Measurements from ENCODE around the gene PAX9.

PAX9 gene

DNA sequence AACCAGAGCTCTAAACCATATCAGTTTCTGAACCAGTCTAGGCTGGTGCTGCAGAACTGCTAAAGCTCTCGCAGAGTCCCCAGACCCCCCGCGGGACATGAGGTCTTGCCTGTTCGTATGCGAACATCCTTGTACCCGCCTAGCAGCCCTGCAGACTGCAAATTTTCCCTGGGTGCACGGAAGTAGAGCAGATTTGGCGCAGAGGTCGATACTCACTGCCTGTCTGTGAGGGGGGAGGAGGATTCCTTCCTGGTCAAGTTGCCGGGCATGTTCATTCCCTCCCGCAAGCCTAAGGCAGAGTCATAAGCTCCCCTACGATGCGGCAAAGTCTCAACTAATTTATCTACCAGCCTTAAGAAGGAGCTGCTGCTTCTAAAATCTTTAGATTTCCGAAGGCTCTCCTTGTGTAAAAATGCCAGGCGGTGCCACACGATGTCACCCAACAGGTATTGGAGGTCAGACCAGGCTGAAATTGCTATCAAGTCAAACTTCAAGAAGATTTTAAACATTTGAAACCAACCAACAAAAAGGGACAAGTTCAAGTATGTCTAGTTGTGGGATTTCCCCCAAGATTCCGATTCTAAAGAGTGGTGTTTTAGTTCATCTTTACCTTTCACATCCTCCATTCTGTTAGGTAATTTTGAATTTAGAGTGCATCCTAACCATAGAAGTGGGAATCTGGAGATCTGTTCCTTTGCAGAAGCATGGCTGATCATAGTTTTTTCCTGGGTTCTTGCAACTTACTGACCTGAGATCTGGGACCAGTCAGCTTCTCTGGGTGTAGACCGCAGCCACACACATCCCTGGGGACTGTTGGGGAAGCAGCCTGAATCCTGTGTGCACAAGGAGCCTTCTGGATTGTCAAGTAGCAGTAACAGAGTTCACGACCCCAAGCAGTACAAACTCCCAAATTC lies 1.6 kb upstream of the PAX9 start:
- H3K4me3 ChIP-seq (ENCODE audit: low read length) = no peak overlapping the region

GRCh38 chr14:36660736-36661505 lies 739 bp upstream of the PAX9 start:
- H3K4me3 ChIP-seq (ENCODE audit: low read length) = peak overlapping the region; percentile 22; the same call in 1 of the 2 replicates

More for the DNA sequence above, 1.6 kb upstream of the PAX9 start:
- no peak for TF ChIP-seq ZNF274 (IDR thresholded peaks at IDR 0.05; ENCODE audit: low read depth, low read length)

DNA sequence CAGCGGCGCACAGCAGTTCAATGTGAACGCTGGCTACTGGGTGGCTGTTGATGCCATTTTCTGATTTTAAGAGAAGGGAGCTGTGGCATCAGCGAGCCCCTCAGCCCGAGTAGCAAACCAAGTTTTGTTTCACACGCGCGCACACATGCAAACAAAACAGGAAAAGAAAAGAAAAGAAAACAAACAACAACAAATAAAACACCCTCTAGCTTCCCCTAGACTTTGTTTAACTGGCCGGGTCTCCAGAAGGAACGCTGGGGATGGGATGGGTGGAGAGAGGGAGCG lies 540 bp downstream of the PAX9 start:
- peak overlapping the region; percentile 22 for H3K4me3 ChIP-seq (ENCODE audit: low read length)
- no peak for TF ChIP-seq ZNF274 (IDR thresholded peaks at IDR 0.05; ENCODE audit: low read depth, low read length)

More at GRCh38 chr14:36660736-36661505, 739 bp upstream of the PAX9 start:
- TF ChIP-seq ZNF274 (IDR thresholded peaks at IDR 0.05; ENCODE audit: low read depth, low read length) = no peak

DNA sequence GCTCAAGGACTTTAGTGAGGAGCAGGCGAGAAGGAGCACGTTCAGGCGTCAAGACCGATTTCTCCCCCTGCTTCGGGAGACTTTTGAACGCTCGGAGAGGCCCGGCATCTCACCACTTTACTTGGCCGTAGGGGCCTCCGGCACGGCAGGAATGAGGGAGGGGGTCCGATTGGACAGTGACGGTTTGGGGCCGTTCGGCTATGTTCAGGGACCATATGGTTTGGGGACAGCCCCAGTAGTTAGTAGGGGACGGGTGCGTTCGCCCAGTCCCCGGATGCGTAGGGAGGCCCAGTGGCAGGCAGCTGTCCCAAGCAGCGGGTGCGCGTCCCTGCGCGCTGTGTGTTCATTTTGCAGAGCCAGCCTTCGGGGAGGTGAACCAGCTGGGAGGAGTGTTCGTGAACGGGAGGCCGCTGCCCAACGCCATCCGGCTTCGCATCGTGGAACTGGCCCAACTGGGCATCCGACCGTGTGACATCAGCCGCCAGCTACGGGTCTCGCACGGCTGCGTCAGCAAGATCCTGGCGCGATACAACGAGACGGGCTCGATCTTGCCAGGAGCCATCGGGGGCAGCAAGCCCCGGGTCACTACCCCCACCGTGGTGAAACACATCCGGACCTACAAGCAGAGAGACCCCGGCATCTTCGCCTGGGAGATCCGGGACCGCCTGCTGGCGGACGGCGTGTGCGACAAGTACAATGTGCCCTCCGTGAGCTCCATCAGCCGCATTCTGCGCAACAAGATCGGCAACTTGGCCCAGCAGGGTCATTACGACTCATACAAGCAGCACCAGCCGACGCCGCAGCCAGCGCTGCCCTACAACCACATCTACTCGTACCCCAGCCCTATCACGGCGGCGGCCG lies 1.1 kb downstream of the PAX9 start:
- peak overlapping the region; percentile 22 for H3K4me3 ChIP-seq (ENCODE audit: low read length)
- no peak for TF ChIP-seq ZNF274 (IDR thresholded peaks at IDR 0.05; ENCODE audit: low read depth, low read length)

GRCh38 chr14:36663404-36664321 lies 2.0 kb downstream of the PAX9 start:
- TF ChIP-seq ZNF274 (IDR thresholded peaks at IDR 0.05; ENCODE audit: low read depth, low read length) = no peak
- no peak overlapping the region for H3K4me3 ChIP-seq (ENCODE audit: low read length)

GRCh38 chr14:36664322-36665193 lies 2.9 kb downstream of the PAX9 start:
- no peak for TF ChIP-seq ZNF274 (IDR thresholded peaks at IDR 0.05; ENCODE audit: low read depth, low read length)

GRCh38 chr14:36665887-36666415 lies 4.3 kb downstream of the PAX9 start:
- no peak overlapping the region for H3K4me3 ChIP-seq (ENCODE audit: low read length)
- TF ChIP-seq ZNF274 (IDR thresholded peaks at IDR 0.05; ENCODE audit: low read depth, low read length) = no peak

More at GRCh38 chr14:36664322-36665193, 2.9 kb downstream of the PAX9 start:
- H3K4me3 ChIP-seq (ENCODE audit: low read length) = no peak overlapping the region

GRCh38 chr14:36666416-36667206 lies 5.0 kb downstream of the PAX9 start:
- H3K4me3 ChIP-seq (ENCODE audit: low read length) = no peak overlapping the region
- no peak for TF ChIP-seq ZNF274 (IDR thresholded peaks at IDR 0.05; ENCODE audit: low read depth, low read length)

DNA sequence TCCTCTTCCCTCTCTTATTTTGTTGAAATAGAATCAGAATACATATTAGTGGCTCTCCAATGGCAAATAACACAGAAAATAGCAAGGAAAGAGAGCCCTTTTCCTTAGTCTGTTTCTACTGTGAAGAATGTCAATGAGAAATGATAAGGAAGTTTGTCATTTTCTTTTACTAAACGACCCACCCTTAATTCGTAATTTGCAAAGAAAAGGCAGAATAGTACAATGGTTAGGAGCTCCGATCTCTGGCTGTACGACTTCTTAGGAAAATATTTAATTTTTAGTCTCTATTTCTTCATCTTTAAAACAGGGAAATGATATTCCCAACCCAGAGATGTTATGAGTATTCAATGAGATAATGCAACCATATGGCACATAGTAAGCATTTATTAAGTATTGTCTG lies 6.0 kb downstream of the PAX9 start:
- no peak for TF ChIP-seq ZNF274 (IDR thresholded peaks at IDR 0.05; ENCODE audit: low read depth, low read length)
- no peak overlapping the region for H3K4me3 ChIP-seq (ENCODE audit: low read length)

- TF ChIP-seq ZNF274 (IDR thresholded peaks at IDR 0.05; ENCODE audit: low read depth, low read length) = no peak
- H3K4me3 ChIP-seq (ENCODE audit: low read length) = no peak overlapping the region
Measured at GRCh38 chr14:36671149-36671548, 9.5 kb downstream of the PAX9 start.

DNA sequence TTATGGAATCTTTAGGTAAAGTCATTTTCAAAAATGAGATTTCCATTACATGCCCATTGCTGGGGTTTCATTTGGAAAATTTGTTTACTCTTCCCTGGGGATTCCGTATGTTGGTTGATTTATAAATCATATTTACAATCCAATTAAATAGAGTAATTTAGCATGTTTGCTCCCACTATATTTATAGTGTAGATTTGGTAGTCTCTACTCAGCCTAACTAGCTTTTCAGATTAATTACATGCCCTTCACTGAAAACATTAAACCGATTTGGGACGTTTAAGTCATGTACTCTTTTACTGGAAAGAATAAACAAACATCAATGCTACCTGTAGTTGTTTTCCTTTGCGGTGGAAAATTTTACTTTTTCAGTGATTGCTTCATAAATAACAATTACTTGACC lies 10.4 kb downstream of the PAX9 start:
- H3K4me3 ChIP-seq (ENCODE audit: low read length) = no peak overlapping the region
- TF ChIP-seq ZNF274 (IDR thresholded peaks at IDR 0.05; ENCODE audit: low read depth, low read length) = no peak

Data from GM08714 (cell line).